Stimulated activated CD4-positive, alpha-beta T cell treated with anti-CD3 and anti-CD28 coated beads, Interleukin-15, amount 100 ng/mL, for 48 hours (primary cell): Measurements from ENCODE around the gene FARP1.
"Not testable (repeated sequence)": the region's sequence is repeated elsewhere in the genome, so short reads cannot be mapped to it uniquely, and the experiment has no call there.

ENCODE experiments used
- DNase-seq, 2 donors: peaks; one replicate each; pipeline ENCODE4 v3.0.0-alpha.2; 2020; ENCODE audit warnings: low read depth in 2 of 2

Gene FARP1

DNA sequence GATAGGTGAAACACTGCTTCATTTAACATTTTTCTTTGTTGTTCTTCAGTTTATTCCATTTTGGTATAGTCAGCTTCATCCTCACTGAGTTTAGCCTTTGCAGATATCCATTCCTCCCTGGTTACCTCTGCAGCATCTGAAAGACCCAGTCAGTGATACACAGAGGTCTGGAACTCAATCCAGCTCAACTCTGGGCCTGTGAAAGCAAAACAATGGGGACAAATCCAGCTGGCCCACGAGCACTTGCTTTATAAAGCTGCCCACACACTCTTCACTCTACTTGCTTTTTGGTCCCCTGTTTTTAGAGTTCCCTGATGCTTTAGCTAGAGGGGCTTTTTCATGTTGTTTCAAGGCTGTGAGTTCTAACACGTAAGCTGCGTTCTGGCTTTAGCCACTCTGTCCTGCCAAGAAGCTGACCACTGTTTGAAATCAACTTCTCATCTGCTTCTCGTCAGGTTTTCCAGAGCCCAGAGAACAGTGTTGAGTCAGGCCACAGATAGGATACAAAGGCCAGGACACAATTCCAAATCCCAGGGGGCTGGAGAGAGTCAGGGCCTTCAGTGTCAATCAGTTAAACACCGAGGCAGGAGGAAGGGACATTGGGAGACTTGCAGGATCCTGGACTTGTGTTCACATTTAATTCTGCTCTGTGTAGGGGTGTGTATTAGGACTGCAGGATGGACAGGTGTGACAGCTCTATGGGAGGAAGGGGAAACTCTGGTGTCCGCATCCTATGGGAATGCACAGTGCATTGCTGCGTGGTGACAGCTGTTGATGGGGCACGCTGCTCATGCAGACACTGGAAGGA is 117.7 kb downstream of the FARP1 start:
- DNase-seq = no peak

DNA sequence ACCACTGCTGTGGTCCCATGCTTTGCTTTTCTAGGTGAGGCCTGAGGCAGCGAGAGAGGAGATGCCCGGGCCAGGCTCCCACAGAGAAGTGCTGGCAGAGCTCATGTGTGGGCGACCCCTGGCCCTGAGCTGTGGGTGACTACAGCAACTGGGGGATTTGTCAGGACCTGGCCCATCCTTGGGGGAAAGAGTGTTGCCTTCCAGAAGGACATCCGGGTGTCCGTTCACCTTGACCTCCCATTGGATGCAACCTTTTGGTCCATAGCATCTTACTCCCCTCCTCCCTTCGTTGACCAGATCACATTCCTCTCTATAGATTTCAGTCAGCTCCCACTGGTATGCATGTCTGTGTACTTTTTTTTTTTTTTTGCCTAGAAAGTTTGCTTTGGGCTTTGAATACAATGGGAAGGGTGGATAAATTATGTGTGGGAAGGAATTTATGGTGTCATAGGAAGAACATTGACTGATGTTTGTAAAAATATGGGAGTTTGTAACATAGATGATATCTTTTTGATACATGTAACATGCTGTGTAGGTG is 118.3 kb downstream of the FARP1 start:
- DNase-seq = no peak

DNA sequence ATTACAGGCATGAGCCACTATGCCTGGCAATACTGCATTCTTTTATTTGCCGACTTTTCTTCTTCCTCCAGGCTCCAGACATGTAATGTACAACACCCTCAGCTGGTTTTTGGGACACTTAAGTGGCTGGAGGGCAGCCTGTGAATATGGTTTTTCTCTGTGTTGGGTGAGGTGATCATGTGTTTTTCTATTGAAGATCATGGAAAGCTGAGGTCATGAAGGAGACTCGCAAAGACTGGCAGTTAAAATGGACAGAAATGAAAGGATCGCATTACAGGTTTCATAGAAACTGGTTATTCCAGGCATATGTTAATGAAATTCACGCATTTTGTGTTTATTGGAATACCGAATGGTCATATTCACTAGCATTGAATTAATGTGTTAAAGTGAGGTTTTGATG is 119.4 kb downstream of the FARP1 start:
- DNase-seq = no peak

DNA sequence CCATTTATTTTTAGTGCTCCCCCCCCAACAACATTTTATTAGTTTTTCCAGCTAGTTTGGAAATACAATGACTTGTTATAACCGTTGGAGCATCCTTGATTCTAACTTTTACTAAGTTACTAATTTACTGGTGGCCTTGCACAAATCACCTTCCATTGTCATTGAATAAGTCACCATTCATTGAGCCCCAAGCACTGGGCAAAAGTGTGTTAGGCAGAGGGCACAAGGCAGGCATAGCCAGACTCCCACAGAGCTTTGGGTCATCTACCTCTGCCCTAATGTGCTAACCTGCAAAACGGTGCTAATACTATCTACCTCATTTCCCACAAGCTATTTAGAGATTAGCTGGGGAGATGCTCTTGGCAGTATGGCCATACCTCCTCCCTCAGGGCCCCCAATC is 120.9 kb downstream of the FARP1 start:
- no peak for DNase-seq

DNA sequence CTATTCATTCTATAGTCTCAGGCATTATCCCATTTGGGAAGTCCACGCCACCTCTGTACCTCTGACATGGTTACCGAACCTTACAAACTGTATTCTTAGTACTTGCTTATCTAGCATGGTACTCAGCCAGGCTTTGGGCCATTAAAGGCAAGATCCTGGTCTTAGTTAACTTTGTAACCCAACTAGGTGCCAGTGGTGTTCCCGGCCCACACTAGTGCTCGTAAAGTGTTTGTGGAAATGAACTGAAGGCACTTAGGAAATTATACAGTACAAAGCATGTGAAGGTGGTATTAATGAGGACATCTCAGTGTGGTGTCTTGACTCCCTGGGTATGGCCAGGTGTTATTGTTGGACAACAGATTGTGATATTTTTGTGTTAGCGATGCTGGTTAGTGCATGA is 122.0 kb downstream of the FARP1 start:
- no peak for DNase-seq

DNA sequence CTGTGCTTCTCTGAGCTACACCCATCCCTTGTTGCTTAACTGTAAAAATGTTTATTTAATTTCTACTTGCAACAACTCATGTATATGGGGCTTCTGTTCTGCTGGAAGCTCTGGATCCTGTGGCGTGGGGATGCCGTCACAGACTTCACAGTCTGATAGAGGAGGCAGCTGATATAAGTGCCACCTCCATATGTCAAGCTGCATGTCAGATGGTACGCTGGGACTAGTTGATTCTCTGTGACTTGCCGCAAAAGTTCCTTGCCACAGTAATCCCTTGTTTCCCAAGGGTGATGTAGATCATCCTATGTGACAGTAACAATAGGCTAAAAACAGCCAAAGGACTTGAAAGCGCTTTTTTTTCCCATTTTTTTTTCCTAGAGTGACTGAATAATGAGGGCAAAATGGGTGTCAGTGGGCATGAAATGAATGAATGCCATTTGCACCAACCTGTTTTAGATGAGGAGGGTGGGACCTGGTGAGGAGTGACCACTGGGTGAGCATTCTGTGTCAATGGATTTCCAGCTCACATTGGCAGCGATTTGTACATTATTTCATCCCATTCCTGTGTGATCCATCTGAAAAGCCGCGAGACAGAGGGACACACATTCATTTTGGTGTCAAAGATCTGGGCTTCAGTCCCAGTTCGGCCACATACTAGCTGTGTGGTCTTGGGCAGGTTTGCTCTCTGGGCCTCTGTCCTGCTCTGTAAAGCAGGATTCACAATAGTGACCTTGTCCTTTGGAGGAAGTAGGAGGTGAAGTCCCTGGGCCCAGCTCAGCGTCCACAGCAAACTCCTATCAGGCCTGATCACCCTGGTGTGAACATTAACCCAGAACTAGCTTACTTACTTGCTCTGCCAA is 123.0 kb downstream of the FARP1 start:
- no peak for DNase-seq

DNA sequence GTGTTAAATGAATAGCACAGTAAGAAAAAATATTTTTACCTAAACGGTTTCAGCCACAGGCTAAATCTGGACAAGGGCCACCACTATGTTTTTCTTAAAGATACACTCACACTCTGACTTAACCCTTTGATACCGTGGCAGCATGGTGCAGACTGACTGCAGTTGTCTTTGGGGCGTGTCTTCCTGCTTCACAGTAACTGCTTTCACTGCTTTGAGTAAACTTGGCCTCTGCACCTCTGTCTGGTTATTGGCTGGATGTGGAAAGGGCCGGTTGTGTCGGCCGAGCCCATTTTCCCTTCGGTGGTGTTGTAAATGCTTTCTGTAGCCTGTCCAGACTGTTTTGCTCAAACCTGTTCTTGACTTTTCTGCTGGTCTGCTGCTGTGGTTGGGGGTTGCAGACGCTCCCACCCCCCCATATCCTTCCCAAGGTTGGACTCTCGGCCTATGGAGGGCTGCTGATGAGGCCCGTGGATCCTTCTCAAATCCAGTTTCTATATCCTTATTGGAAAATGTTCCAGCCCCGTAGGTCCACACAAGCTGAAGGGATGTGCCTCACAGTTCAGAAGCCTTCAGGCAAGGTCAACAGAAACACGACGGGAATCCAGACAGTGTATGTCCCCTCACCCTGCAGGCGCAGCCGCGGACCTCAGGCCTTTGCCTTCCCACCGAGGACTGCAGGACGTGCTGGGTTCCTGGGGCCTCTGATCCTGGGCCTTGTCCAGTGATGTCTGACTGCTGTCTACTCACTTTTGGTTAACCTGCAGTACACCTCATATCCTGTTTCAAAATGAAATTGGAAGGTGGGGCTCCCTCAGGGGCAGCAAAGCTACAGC is 124.4 kb downstream of the FARP1 start:
- DNase-seq = no peak

DNA sequence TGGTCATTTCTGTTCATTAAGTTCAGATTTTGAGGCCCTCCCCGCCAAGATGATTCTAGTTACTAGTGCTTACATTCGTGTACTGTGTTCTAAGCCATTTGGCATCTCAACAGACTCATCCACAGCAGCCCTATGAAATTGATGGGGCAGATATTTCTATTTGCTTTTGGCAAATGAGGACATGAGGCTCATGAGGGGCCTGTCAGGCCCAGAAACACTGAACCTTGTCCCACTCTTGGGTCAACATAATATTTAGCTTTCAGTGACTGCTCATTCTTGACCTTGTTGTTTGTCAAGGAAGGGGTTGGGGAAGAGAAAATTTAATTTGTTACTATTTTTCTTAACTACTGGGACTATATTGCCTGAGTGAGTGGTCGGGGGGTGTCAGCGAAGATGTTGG is 126.5 kb downstream of the FARP1 start:
- no peak for DNase-seq

DNA sequence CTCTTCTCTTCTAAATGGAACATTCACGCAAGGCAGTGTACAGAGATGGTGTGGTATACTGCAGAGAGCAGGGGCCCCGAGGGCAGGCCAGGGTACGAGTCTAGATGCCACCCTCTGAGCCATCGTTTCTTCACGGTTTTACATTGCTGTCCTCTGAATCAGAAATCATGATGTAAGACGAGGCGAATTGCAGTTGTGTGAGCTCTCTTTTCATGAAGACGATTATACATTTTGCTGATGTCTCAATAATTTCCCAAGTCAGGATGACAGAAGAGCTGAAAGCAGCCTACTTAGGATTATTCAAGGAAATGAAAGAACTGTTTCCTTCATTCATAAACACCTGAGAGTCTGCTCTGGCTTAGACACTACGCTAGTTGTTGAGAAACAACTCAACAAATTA is 127.9 kb downstream of the FARP1 start:
- no peak for DNase-seq

DNA sequence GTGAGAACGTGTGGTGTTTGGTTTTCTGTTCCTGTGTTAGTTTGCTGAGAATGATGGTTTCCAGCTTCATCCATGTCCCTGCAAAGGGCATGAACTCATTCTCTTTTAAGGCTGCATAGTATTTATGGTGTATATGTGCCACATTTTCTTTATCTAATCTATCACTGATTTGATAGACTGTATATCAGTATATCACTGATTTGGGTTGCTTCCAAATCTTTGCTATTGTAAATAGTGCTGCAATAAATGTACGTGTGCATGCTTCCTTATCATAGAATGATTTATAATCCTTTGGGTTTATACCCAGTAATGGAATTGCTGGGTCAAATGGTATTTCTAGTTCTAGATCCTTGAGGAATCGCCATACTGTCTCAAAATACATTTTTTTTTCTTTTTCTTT is 128.8 kb downstream of the FARP1 start:
- not testable (repeated sequence) for DNase-seq

DNA sequence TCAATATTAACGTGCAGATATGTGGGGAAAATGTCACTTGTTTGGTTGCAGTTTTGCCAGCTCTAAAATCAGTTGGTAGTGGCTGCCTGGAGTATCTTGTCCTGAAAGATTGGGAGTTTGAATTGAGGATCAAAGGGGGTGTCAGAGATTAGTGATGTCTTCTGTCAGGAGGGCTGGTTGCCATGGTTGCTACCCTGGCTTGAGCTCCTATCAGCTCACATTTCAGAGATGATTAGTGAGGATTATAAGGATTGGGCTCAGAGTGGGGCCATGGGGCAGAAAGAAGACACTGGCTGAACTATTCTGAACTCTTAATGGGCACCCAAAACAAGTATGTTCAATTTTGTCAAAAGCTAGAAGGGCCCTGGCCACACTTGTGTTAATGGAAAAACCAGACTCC is 129.7 kb downstream of the FARP1 start:
- DNase-seq = no peak

DNA sequence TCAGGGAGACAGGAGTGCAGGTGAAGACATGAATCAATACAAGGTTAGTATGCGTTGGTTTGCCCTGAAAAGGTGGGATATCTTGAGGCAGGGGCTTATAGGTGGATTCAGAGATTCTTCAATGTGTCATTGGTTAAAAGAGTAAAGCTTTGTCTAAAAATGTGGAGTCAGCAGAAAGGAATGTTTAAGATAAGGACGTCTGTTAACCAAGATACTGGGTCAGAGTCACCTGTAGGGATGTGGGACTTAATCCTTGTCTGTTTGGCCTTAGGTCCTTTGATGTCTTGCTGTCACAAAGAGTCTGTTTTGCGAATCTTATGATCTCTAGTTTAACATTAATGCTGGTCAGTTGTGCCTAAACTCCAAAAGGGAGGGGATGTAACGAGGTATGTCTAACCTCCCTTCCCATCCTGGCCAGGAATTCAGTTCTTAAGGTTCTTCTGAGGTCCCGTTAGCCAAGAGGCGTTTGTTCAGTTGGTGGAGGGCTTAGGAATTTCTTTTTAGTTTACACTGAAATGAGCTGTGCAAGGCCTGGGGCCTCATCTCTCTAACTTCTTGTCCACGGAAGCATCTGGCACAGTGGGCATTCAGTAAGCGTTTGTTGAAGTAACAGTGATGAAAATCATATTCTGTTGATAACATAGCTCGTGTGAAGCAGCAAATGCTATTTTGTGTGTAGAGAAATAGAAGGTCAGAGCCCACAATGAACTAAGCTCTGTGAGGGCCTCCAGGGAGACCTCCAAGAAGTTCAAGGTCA is 130.4 kb downstream of the FARP1 start:
- DNase-seq = no peak

DNA sequence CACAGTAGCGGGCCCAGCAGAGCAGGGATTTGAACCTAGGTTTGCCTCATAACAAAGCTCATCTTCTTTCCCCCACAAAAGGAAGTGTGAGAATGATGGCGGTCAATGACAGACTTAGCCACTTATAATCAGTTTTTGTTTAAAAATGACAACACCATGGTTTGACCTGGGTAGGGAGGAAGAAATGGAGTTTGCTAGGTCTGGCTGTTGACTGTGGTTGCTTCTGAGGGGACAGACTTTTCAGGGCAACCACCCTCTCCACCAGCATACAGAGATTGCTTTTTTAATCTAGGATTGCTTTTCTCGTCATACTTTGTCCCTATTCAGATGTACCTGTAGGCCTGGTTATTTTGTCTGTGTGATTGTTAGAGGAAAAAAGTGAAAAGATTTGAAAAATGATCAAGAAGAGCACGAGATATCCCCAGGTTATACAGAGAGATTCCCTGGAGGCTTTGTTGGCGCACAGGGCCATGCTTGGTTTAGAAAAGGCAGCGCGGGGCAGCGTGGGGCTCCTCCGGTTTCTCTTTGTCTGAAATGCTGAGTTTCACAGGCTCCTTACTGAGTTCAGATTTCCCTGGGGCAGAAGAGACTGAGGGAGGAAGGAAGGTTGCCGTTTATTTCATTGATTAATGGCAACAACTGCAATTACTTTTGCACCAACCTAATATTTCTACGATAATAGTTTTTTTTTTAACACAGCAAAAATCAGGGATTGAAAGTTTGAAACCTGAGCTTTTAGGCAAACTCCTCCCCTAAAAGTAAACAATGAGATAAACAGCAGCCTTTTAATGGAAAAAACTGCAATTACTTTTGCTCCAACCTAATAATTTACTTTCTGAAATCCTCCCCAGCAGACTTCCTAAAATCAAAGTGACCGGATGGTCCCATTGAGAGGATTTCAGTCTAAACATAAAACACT is 131.2 kb downstream of the FARP1 start:
- no peak for DNase-seq

DNA sequence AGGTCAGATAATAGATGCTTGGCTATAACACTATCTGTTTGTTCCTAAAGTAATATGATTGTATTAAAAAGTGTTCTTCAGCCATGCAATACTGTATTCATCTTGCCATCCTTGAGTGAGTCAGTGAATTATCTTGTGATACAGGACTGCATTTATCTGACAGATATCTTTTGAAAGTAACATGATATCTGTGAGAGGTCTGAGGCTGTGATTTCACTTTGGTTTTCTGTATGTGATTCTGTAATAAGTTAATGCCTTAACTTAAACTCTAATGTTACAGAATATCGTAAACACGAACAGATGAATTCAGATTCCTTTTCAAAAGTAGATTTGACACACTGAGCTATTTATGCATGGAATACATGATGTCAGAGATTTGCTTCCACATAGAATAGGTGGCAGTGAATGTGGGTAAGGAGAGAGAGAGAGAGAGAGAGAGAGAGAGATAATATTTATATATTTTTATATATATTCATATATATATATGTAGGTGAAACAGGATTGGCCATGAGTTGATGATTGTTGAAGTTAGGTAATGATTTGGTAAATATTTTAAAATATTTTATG is 132.1 kb downstream of the FARP1 start:
- DNase-seq = no peak

DNA sequence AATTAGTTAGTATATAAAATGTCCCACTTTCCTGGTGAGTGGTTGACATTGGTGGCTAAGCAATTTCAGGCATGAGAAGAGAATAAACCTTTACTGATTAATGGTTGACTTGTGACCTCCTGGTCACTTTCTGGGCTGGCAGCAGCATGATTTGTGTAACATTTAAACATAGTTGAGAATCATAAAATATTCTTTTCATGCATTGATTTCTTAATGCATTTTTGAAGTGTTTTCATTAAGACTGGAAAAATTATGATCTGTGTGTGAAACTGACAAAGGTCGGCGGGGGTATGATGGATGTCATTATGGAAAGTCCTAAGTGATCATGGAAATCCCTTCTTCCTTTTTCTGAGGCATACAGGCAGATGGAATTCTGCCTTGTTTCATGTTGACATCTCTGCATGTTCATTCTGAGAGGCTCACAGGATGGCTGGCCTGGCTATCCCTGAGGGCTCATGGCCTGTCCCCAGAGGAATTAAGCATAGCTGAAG is 132.8 kb downstream of the FARP1 start:
- DNase-seq = no peak

DNA sequence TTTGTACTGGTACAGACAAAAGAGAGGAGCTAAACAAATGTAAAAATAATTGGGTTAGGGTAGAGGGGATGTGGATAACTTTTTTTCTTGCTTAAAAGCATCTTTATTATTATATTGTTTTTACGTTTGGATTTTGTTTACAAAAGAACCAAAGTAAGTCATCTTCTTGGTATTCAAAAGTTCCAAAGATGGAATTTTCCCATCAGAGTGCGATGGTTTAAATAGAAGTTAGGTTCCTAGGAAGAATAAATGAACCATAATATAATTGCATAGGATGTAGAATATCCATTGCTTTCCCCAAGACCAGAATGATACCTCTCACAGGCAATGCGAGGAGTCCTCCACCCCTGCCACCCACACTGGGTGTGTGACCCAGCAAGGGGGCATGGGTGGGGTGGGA is 133.6 kb downstream of the FARP1 start:
- DNase-seq = no peak

DNA sequence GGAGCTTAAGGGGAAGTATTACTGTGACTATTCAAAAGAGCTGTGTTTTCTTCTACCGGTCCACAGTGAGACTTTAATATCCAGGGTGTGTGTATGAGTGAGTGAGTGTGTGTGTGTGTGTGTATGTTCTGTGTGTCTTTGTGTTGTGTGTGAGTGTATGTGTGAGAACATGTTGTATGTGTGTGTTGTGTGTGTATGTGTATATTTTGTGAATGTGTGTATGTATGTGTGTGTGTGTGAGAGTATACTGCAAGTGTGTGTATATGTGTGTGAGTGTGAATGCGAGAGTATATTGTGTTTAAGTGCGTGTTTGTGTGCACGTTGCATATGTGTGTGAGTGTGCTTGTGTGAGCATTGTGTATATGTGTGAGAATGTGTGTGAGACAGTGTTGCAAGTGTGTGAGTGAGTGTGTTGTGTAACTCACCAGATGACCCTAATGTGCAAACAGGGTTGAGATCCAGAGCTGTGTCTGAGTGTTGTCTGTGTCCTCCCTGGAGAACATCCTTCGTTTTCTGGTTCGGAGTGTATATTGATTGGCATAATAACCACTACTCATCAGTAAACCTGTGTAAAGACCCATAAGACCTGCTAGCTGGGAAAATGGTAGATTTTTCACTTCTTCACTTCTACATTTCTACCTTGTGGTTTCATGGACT is 135.3 kb downstream of the FARP1 start:
- DNase-seq = no peak

DNA sequence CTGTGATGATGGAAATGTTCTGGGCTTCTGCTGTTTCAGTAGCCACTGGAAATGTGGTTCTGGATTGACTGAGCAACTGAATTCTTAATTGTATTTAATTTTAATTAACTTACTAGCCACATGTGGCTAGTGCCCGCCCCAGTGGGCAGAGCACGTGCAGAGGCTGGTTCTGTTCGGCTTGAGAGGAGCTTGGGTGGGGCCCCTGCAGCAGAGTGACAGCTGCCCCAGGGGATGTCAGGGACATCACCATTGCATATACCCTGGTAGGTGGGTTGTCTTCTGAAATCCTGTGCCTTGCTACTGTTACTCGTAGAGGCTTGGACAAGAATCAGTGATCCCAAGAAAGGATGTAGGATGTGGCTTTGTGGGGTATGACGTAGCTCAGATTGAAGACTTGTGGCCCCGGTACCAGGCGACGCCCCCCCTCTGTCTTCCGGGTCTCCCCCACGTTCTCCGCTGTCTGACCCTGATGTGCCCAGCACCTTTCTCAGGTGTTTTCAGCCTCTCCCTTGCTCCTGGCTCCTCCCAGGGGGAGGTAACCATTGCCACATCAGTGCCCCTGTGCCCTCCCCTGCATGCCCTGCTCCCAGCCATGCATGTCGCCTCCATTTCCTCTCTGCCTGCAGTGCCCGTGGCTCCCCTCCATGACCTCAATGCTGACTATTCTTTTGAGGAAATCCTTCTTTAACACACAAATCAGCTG is 136.7 kb downstream of the FARP1 start:
- no peak for DNase-seq

DNA sequence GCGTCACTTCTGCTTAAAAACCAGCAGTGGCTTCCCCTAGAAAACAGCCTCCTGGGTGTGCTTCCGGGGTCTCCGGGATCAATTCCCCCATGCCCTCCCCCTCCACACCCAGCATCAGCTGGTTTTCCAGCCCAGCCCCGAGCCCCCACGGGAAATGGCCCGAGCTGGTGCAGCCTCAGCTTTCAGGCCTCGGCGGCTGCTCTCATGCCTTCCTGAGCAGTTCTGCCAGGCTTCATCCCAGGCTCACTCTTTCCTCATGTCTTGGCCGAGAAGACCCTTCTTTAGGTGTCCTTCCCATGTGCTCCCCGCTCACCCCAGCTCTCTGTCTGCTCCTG is 137.2 kb downstream of the FARP1 start:
- DNase-seq = no peak
